Astrocyte (in vitro differentiated cells and primary cell): ENCODE results near the gene LDLRAD4. TPM values are rescaled to one million over a fixed set of nuclear protein-coding genes. Genes with fewer than 3 reads are reported as not detected.

Experiments
- DNase-seq: peaks from one replicate; pipeline ENCODE4 v3.0.0-alpha.2; 2010; ENCODE audit warnings: low read depth
- FAIRE-seq: peaks from 2 replicates; lab custom pipeline; 2011; peaks lifted over from hg19 to GRCh38; lab: Jason Lieb, UNC
- H2AFZ ChIP-seq: 2 replicates; pipeline ENCODE4 v1.6.0; 2012; ENCODE audit warnings: low read depth, low read length, inconsistent platforms
- H3K27ac ChIP-seq: 2 replicates; pipeline ENCODE4 v1.5.1; 2011; ENCODE audit warnings: low read depth, low read length, inconsistent platforms
- H3K27me3 ChIP-seq: 2 replicates; pipeline ENCODE4 v1.6.0; 2011; ENCODE audit warnings: low read length, inconsistent platforms; ENCODE audit not compliant: insufficient read depth
- H3K36me3 ChIP-seq: 2 replicates; pipeline ENCODE4 v1.5.1; 2011; ENCODE audit warnings: low read length, inconsistent platforms; ENCODE audit not compliant: insufficient read depth
- H3K4me1 ChIP-seq: 2 replicates; pipeline ENCODE4 v1.5.1; 2011; ENCODE audit warnings: low read length, inconsistent platforms; ENCODE audit not compliant: insufficient read depth
- H3K4me2 ChIP-seq: 2 replicates; pipeline ENCODE4 v1.6.0; 2012; ENCODE audit warnings: low read length, inconsistent platforms
- H3K4me3 ChIP-seq: 2 replicates; pipeline ENCODE4 v1.5.1; 2011; ENCODE audit warnings: low read depth, mild to moderate bottlenecking, low read length, inconsistent platforms; ENCODE audit not compliant: insufficient read depth
- H3K79me2 ChIP-seq: 2 replicates; pipeline ENCODE4 v1.6.0; 2012; ENCODE audit warnings: mild to moderate bottlenecking, low read length, inconsistent platforms; ENCODE audit not compliant: insufficient read depth
- H3K9ac ChIP-seq: 2 replicates; pipeline ENCODE4 v1.6.0; 2012; ENCODE audit warnings: mild to moderate bottlenecking, low read length, inconsistent platforms
- H3K9me3 ChIP-seq: 2 replicates; pipeline ENCODE4 v1.5.1; 2012; ENCODE audit warnings: low read depth, mild to moderate bottlenecking, low read length, inconsistent platforms; ENCODE audit not compliant: insufficient read depth
- H4K20me1 ChIP-seq: 2 replicates; pipeline ENCODE4 v1.6.0; 2012; ENCODE audit warnings: low read length, inconsistent platforms; ENCODE audit not compliant: insufficient read depth
- H3K27ac Mint-ChIP-seq: one replicate; pipeline ENCODE4 v1.8.0; 2021; ENCODE audit warnings: mild to moderate bottlenecking, mixed read lengths; ENCODE audit not compliant: unreplicated experiment
- H3K27me3 Mint-ChIP-seq: one replicate; pipeline ENCODE4 v1.8.0; 2021; ENCODE audit warnings: low read depth, mixed read lengths; ENCODE audit not compliant: unreplicated experiment
- H3K36me3 Mint-ChIP-seq: one replicate; pipeline ENCODE4 v1.8.0; 2021; ENCODE audit warnings: low read depth, mixed read lengths; ENCODE audit not compliant: unreplicated experiment
- H3K4me1 Mint-ChIP-seq: one replicate; pipeline ENCODE4 v1.8.0; 2021; ENCODE audit warnings: low read depth, mixed read lengths; ENCODE audit not compliant: unreplicated experiment
- H3K4me3 Mint-ChIP-seq: one replicate; pipeline ENCODE4 v1.8.0; 2021; ENCODE audit warnings: mild to moderate bottlenecking, moderate library complexity, mixed read lengths; ENCODE audit not compliant: unreplicated experiment
- H3K9me3 Mint-ChIP-seq: one replicate; pipeline ENCODE4 v1.8.0; 2021; ENCODE audit warnings: mild to moderate bottlenecking, mixed read lengths; ENCODE audit not compliant: unreplicated experiment
- CTCF ChIP-seq: IDR thresholded peaks from 2 replicates; pipeline ENCODE4 v1.5.1; 2011; ENCODE audit warnings: low read depth, mild to moderate bottlenecking, inconsistent platforms, low read length, moderate library complexity; ENCODE audit not compliant: insufficient read depth
- EZH2 ChIP-seq: IDR thresholded peaks from 2 replicates; pipeline ENCODE4 v1.6.1; 2012; ENCODE audit warnings: mild to moderate bottlenecking, low read length, inconsistent platforms; ENCODE audit not compliant: insufficient read depth
- total RNA-seq: library from RNA; stranded (reverse); gene quantifications from 2 replicates; pipeline ENCODE4 v1.2.1, GENCODE V29; 2021

Gene LDLRAD4
- total RNA-seq, 1 donor from 2014 or later = 26.0 TPM

- TF ChIP-seq EZH2 = no peak
- TF ChIP-seq CTCF = no peak
- Histone ChIP-seq H3K4me2 (no peak overlapping the region), H2AFZ (no peak overlapping the region), H3K9ac (no peak overlapping the region), H3K36me3 (no peaks in the 10 kb centered on the region), H4K20me1 (no peaks in the 10 kb centered on the region), H3K27me3 (no peaks in the 10 kb centered on the region), H3K27ac (no peak overlapping the region), H3K4me1 (peaks cover 17% of the 10 kb centered on the region), H3K4me3 (no peak overlapping the region), H3K9me3 (no peaks in the 10 kb centered on the region), H3K79me2 (no peaks in the 10 kb centered on the region)
- H3K9me3 Mint-ChIP-seq = peaks cover 2% of the 10 kb centered on the region
- DNase-seq (no peak), FAIRE-seq (no peak)
- H3K27ac Mint-ChIP-seq = no peak overlapping the region
- peaks cover 13% of the 10 kb centered on the region for H3K4me1 Mint-ChIP-seq
- peaks cover 6% of the 10 kb centered on the region for H3K36me3 Mint-ChIP-seq
- no peaks in the 10 kb centered on the region for H3K27me3 Mint-ChIP-seq
- H3K4me3 Mint-ChIP-seq = no peak overlapping the region
Observed at GRCh38 chr18:13386891-13387801, 168.6 kb downstream of the LDLRAD4 start.

- Histone ChIP-seq H3K9me3 (no peaks in the 10 kb centered on the region), H3K4me1 (peaks cover 9% of the 10 kb centered on the region), H4K20me1 (no peaks in the 10 kb centered on the region), H2AFZ (peak overlapping the region; percentile 51), H3K27me3 (no peaks in the 10 kb centered on the region), H3K4me2 (peak overlapping the region; percentile 37), H3K79me2 (no peaks in the 10 kb centered on the region), H3K9ac (no peak overlapping the region), H3K27ac (no peak overlapping the region), H3K36me3 (no peaks in the 10 kb centered on the region), H3K4me3 (no peak overlapping the region)
- TF ChIP-seq CTCF (no peak), EZH2 (no peak)
- H3K36me3 Mint-ChIP-seq = peaks cover 6% of the 10 kb centered on the region
- peaks cover 7% of the 10 kb centered on the region for H3K4me1 Mint-ChIP-seq
- no peaks in the 10 kb centered on the region for H3K27me3 Mint-ChIP-seq
- peak; percentile 34 for FAIRE-seq
- H3K27ac Mint-ChIP-seq = peak overlapping the region; percentile 2
- H3K4me3 Mint-ChIP-seq = no peak overlapping the region
- peaks cover 2% of the 10 kb centered on the region for H3K9me3 Mint-ChIP-seq
- DNase-seq = peak; percentile 76
Observed at GRCh38 chr18:13387855-13388548, 169.4 kb downstream of the LDLRAD4 start.
